Upper lobe of right lung (tissue), 1 donor: ENCODE data around the gene NLGN2. TPM values are rescaled to one million over a fixed set of nuclear protein-coding genes. Genes with fewer than 3 reads are reported as not detected.

ENCODE experiments used
- ATAC-seq: fragments of 200-7000 bp; cut with Tn5 transposase; one replicate; pipeline ENCODE4 v1.9.1; 2020; ENCODE audit warnings: mild to moderate bottlenecking, moderate library complexity
- DNase-seq: peaks from one replicate; pipeline ENCODE4 v3.0.0-alpha.2; 2020
- H3K27ac ChIP-seq: fragments of 200-600 bp; one replicate; pipeline ENCODE4 v1.8.0; 2022
- H3K27me3 ChIP-seq: fragments of 200-600 bp; one replicate; pipeline ENCODE4 v1.8.0; 2022; ENCODE audit warnings: mild to moderate bottlenecking
- H3K36me3 ChIP-seq: fragments of 200-600 bp; one replicate; pipeline ENCODE4 v1.8.0; 2022
- H3K4me1 ChIP-seq: fragments of 200-600 bp; one replicate; pipeline ENCODE4 v1.8.0; 2022
- H3K4me3 ChIP-seq: fragments of 200-600 bp; one replicate; pipeline ENCODE4 v1.8.0; 2022; ENCODE audit warnings: mild to moderate bottlenecking
- H3K9me3 ChIP-seq: fragments of 200-600 bp; one replicate; pipeline ENCODE4 v1.8.0; 2022
- intact Hi-C: fragments of 100-400 bp; cut with DNase I; formaldehyde crosslinking; loops from one replicate; pipeline ENCODE4 v1.11.0; 2022
- total RNA-seq: library from RNA; stranded (reverse); fragmentation: NEBNext Ultra II Directional; extraction: Animal tissue kit (Norgen Biotek cat#: 25700); gene quantifications from one replicate; pipeline ENCODE4 v1.2.1, GENCODE V29; 2021
- TF ChIP-seq, protein P1 (sequence below): fragments of 200-600 bp; IDR thresholded peaks from one replicate; pipeline ENCODE4 v1.8.0; 2022; ENCODE audit warnings: antibody characterized with exemption
- donor health status: DM: no; HTN: yes; CAD: no; lungs with severe emphysema.

The NLGN2 gene
- total RNA-seq, 1 donor from 2014 or later, result 11.7 TPM

- DNase-seq (no peak), ATAC-seq (no peak)
- Histone ChIP-seq H3K9me3 (no peaks in the 10 kb centered on the region), H3K27me3 (no peaks in the 10 kb centered on the region), H3K4me3 (no peak overlapping the region), H3K36me3 (no peaks in the 10 kb centered on the region), H3K4me1 (no peaks in the 10 kb centered on the region), H3K27ac (no peak overlapping the region)
- intact Hi-C loops, result no loop called here
- TF ChIP-seq, protein P1, sequence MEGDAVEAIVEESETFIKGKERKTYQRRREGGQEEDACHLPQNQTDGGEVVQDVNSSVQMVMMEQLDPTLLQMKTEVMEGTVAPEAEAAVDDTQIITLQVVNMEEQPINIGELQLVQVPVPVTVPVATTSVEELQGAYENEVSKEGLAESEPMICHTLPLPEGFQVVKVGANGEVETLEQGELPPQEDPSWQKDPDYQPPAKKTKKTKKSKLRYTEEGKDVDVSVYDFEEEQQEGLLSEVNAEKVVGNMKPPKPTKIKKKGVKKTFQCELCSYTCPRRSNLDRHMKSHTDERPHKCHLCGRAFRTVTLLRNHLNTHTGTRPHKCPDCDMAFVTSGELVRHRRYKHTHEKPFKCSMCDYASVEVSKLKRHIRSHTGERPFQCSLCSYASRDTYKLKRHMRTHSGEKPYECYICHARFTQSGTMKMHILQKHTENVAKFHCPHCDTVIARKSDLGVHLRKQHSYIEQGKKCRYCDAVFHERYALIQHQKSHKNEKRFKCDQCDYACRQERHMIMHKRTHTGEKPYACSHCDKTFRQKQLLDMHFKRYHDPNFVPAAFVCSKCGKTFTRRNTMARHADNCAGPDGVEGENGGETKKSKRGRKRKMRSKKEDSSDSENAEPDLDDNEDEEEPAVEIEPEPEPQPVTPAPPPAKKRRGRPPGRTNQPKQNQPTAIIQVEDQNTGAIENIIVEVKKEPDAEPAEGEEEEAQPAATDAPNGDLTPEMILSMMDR, result no peak
Observed at GRCh38 chr17:7418472-7419152, 11.0 kb downstream of the NLGN2 start.

DNA sequence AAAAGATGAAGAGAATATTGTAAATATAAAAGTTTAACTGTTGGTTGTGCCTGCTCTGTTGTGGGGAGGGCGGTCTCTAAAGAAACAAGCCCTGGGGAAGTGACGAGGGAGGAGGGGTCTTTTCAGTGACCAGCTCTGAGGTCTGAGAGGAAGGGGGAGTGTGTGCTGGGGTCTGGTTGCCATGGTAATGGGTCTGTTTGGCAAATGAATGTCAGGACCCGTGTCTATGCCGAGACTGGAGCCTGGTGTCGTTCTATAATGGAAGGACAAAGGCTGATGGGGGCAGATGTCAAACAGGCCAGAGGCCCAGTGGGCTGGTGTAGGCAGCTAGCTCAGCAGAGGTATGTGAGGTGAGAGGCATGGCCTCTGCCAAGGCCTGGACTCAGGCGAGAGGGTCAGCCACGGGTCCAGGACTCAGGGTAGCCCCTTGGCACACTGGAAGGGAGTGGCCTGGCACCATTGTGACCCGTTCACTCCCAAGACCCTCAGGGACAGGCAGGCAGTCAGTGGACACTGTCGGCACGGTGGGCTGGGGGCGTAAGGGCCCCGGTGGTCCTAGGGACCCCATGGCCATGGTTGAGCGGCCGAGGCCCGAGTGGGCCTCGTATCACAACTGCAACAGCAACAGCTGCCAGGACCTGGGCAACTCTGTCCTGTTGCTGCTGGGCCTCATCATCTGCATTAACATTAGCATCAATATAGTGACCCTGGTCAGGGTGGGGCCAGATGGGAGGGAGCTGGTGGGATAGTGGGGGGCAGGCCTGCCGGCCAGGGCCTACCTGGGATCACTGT lies 12.4 kb downstream of the NLGN2 start, which contains the start of gene SPEM1:
Gene SPEM1 (plus strand): TSS at position 506 of the 792 bp plus-strand sequence. CDS start 61 bp downstream, at position 567.
- DNase-seq, result no peak
- H3K36me3 ChIP-seq, result no peaks in the 10 kb centered on the region
- no peaks in the 10 kb centered on the region for H3K4me1 ChIP-seq
- no peaks in the 10 kb centered on the region for H3K9me3 ChIP-seq
- TF ChIP-seq, protein P1, result no peak
- ATAC-seq, result no peak
- intact Hi-C loops, result no loop called here
- no peak within 1 kb of the TSS for H3K27ac ChIP-seq
- no peak within 1 kb of the TSS for H3K4me3 ChIP-seq
- no peaks in the 10 kb centered on the region for H3K27me3 ChIP-seq

- TF ChIP-seq, protein P1, result no peak
- no peak overlapping the region for H3K27ac ChIP-seq
- H3K36me3 ChIP-seq, result no peaks in the 10 kb centered on the region
- H3K27me3 ChIP-seq, result no peaks in the 10 kb centered on the region
- H3K9me3 ChIP-seq, result no peaks in the 10 kb centered on the region
- DNase-seq, result no peak
- intact Hi-C loops, result no loop called here
- H3K4me1 ChIP-seq, result no peaks in the 10 kb centered on the region
- no peak for ATAC-seq
- no peak overlapping the region for H3K4me3 ChIP-seq
Observed at GRCh38 chr17:7421186-7421585, 13.5 kb downstream of the NLGN2 start.

- ATAC-seq (no peak), DNase-seq (no peak)
- intact Hi-C loops, result no loop called here
- Histone ChIP-seq H3K27me3 (no peaks in the 10 kb centered on the region), H3K27ac (no peak overlapping the region), H3K9me3 (no peaks in the 10 kb centered on the region), H3K36me3 (no peaks in the 10 kb centered on the region), H3K4me1 (no peaks in the 10 kb centered on the region), H3K4me3 (no peak overlapping the region)
- TF ChIP-seq, protein P1, result no peak
Observed at GRCh38 chr17:7423679-7424078, 16.0 kb downstream of the NLGN2 start.

- Histone ChIP-seq H3K27ac (no peak within 1 kb of the TSS), H3K36me3 (no peaks in the 10 kb centered on the region), H3K4me3 (no peak within 1 kb of the TSS), H3K4me1 (no peaks in the 10 kb centered on the region), H3K9me3 (no peaks in the 10 kb centered on the region), H3K27me3 (no peaks in the 10 kb centered on the region)
- DNase-seq (no peak), ATAC-seq (no peak)
- TF ChIP-seq, protein P1, result no peak
- intact Hi-C loops, result no loop called here
Observed at GRCh38 chr17:7425316-7425715, 17.7 kb downstream of the NLGN2 start, which contains the start of gene SPEM2. TSS of gene SPEM2 (plus strand) at chr17:7425616. CDS start at chr17:7425689, 73 bp downstream.
